Nephron progenitor cell (in vitro differentiated cells): ENCODE results near the gene KCNAB2.

ENCODE experiments used
- DNase-seq: peaks from one replicate; pipeline ENCODE4 v3.0.0; 2021
- H3K27ac Mint-ChIP-seq: 2 replicates; pipeline ENCODE4 v1.8.0; 2021; ENCODE audit warnings: mild to moderate bottlenecking, moderate library complexity, mixed read lengths
- H3K27me3 Mint-ChIP-seq: 2 replicates; pipeline ENCODE4 v1.8.0; 2021; ENCODE audit warnings: mild to moderate bottlenecking, low read depth, mixed read lengths; ENCODE audit not compliant: poor library complexity
- H3K36me3 Mint-ChIP-seq: 2 replicates; pipeline ENCODE4 v1.8.0; 2021; ENCODE audit warnings: low read depth, mixed read lengths
- H3K4me1 Mint-ChIP-seq: 2 replicates; pipeline ENCODE4 v1.8.0; 2021; ENCODE audit warnings: mixed read lengths
- H3K4me3 Mint-ChIP-seq: 2 replicates; pipeline ENCODE4 v1.8.0; 2021; ENCODE audit warnings: mild to moderate bottlenecking, moderate library complexity, mixed read lengths
- H3K9me3 Mint-ChIP-seq: 2 replicates; pipeline ENCODE4 v1.8.0; 2021; ENCODE audit warnings: mild to moderate bottlenecking, moderate library complexity, mixed read lengths
- TF ChIP-seq, protein P1 (sequence below): fragments of 200-600 bp; sonication (generic); IDR thresholded peaks from 2 replicates; pipeline ENCODE4 v1.5.0; 2021; ENCODE audit warnings: antibody characterized with exemption

The KCNAB2 gene

DNA sequence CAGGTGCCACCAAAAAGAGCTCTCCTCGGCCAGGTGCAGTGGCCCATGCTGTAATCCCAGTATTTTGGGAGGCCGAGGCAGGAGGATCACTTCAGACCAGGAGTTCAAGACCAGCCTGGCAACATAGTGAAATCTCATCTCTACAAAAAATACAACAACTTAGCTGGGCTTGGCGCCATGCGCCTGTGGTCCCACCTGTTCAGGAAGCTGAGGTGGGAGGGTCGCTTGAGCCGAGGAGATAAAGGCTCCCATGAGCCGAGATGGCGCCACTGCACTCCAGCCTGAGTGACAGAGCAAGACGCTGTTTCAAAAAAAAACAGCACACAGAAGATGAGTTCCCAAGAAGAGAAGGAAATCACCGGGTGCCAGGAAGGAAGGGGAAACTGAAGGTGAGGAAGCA, 67.4 kb downstream of the KCNAB2 start:
- TF ChIP-seq, protein P1, sequence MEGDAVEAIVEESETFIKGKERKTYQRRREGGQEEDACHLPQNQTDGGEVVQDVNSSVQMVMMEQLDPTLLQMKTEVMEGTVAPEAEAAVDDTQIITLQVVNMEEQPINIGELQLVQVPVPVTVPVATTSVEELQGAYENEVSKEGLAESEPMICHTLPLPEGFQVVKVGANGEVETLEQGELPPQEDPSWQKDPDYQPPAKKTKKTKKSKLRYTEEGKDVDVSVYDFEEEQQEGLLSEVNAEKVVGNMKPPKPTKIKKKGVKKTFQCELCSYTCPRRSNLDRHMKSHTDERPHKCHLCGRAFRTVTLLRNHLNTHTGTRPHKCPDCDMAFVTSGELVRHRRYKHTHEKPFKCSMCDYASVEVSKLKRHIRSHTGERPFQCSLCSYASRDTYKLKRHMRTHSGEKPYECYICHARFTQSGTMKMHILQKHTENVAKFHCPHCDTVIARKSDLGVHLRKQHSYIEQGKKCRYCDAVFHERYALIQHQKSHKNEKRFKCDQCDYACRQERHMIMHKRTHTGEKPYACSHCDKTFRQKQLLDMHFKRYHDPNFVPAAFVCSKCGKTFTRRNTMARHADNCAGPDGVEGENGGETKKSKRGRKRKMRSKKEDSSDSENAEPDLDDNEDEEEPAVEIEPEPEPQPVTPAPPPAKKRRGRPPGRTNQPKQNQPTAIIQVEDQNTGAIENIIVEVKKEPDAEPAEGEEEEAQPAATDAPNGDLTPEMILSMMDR: no peak
- no peaks in the 10 kb centered on the region for H3K4me1 Mint-ChIP-seq
- DNase-seq: no peak
- no peak overlapping the region for H3K27ac Mint-ChIP-seq
- peaks cover 60% of the 10 kb centered on the region for H3K27me3 Mint-ChIP-seq
- no peaks in the 10 kb centered on the region for H3K36me3 Mint-ChIP-seq
- H3K9me3 Mint-ChIP-seq: peaks cover 27% of the 10 kb centered on the region
- no peak overlapping the region for H3K4me3 Mint-ChIP-seq

DNA sequence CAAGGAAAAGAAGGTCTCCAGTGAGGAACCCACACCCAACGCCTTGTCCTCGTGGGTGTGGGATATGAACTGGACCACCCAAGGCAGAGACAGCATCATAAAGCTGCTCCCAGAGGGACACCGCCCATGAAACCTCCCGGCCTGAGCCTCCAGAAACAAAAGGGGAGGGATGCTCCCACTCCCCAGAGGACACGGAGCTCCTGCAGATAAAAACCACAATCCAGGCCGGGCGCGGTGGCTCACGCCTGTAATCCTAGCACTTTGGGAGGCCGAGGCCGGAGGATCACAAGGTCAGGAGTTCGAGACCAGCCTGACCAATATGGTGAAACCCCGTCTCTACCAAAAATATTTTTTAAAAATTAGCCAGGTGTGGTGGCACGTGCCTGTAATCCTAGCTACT, 68.1 kb downstream of the KCNAB2 start:
- no peaks in the 10 kb centered on the region for H3K4me1 Mint-ChIP-seq
- H3K27me3 Mint-ChIP-seq: peaks cover 56% of the 10 kb centered on the region
- no peak for DNase-seq
- no peaks in the 10 kb centered on the region for H3K36me3 Mint-ChIP-seq
- peaks cover 27% of the 10 kb centered on the region for H3K9me3 Mint-ChIP-seq
- no peak overlapping the region for H3K27ac Mint-ChIP-seq
- no peak overlapping the region for H3K4me3 Mint-ChIP-seq
- TF ChIP-seq, protein P1: no peak

DNA sequence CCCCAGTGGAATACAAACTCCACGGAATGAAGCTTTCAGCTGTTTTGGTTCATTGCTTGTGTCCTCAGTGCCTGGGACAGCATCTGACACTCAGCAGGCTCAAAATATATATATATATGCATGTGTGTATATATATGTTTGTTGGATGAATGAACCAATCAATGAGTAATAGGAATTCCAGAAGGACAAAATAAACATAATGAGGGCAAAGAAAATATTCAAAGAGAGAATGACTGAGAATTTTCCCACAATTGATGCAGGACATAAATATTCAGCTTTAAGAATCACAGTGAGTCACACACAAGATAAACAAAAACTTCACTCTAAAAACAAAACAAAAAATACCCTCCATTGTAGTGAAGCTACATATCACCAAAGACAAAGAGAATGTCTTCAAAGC, 70.4 kb downstream of the KCNAB2 start:
- H3K4me1 Mint-ChIP-seq: no peaks in the 10 kb centered on the region
- peaks cover 27% of the 10 kb centered on the region for H3K9me3 Mint-ChIP-seq
- H3K27ac Mint-ChIP-seq: no peak overlapping the region
- TF ChIP-seq, protein P1: no peak
- peaks cover 42% of the 10 kb centered on the region for H3K27me3 Mint-ChIP-seq
- H3K36me3 Mint-ChIP-seq: no peaks in the 10 kb centered on the region
- DNase-seq: no peak
- H3K4me3 Mint-ChIP-seq: no peak overlapping the region

GRCh38 chr1:6117064-6117463, 71.4 kb downstream of the KCNAB2 start:
- no peak overlapping the region for H3K27ac Mint-ChIP-seq
- peaks cover 33% of the 10 kb centered on the region for H3K27me3 Mint-ChIP-seq
- H3K36me3 Mint-ChIP-seq: no peaks in the 10 kb centered on the region
- H3K9me3 Mint-ChIP-seq: peaks cover 27% of the 10 kb centered on the region
- TF ChIP-seq, protein P1: no peak
- H3K4me3 Mint-ChIP-seq: no peak overlapping the region
- DNase-seq: no peak
- no peaks in the 10 kb centered on the region for H3K4me1 Mint-ChIP-seq

DNA sequence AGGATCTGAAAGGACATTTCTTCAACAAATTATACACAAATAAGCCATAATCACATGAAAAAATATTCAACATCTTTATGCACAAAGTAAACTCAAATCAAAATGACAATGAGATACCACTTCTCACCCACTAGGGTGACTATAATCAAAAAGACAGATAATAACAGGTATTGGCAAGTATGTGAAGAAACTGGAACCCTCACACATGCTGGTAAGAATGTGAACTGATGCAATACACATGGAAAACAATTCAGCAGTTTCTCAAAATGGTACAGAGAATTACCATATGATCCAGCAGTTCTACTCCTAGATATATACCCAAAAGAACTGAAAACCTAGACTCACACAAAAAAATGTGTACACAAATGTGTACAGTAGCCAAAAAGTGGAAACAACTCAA, 71.9 kb downstream of the KCNAB2 start:
- H3K36me3 Mint-ChIP-seq: no peaks in the 10 kb centered on the region
- peaks cover 31% of the 10 kb centered on the region for H3K27me3 Mint-ChIP-seq
- peaks cover 27% of the 10 kb centered on the region for H3K9me3 Mint-ChIP-seq
- no peaks in the 10 kb centered on the region for H3K4me1 Mint-ChIP-seq
- TF ChIP-seq, protein P1: no peak
- H3K27ac Mint-ChIP-seq: no peak overlapping the region
- DNase-seq: no peak
- H3K4me3 Mint-ChIP-seq: no peak overlapping the region

- H3K9me3 Mint-ChIP-seq: peaks cover 23% of the 10 kb centered on the region
- no peak overlapping the region for H3K27ac Mint-ChIP-seq
- TF ChIP-seq, protein P1: no peak
Observed at GRCh38 chr1:6118415-6118814, 72.7 kb downstream of the KCNAB2 start.

More at GRCh38 chr1:6118415-6118814, 72.7 kb downstream of the KCNAB2 start:
- H3K4me1 Mint-ChIP-seq: no peaks in the 10 kb centered on the region
- peaks cover 27% of the 10 kb centered on the region for H3K27me3 Mint-ChIP-seq
- DNase-seq: no peak
- no peaks in the 10 kb centered on the region for H3K36me3 Mint-ChIP-seq
- H3K4me3 Mint-ChIP-seq: no peak overlapping the region
